ENCODE measurements around the gene ADARB1.

ADARB1 gene

GRCh38 chr21:45124596-45124995, 50.2 kb downstream of the ADARB1 start:
- H3K27me3 ChIP-seq (replicated peaks; ENCODE audit: control insufficient read depth, insufficient read depth, low read length) = peaks cover 1% of the 10 kb centered on the region
- no peak for TF ChIP-seq CTCF (IDR thresholded peaks at IDR 0.05; ENCODE audit: insufficient read depth, low read length, poor library complexity, severe bottlenecking)
- DNase-seq (ENCODE audit: extremely low read depth, insufficient read length) = no peak
- H3K36me3 ChIP-seq (ENCODE audit: control insufficient read depth, insufficient read depth, low read length) = no peaks in the 10 kb centered on the region
- no peak overlapping the region for H3K4me3 ChIP-seq (replicated peaks; ENCODE audit: low read depth, low read length)

DNA sequence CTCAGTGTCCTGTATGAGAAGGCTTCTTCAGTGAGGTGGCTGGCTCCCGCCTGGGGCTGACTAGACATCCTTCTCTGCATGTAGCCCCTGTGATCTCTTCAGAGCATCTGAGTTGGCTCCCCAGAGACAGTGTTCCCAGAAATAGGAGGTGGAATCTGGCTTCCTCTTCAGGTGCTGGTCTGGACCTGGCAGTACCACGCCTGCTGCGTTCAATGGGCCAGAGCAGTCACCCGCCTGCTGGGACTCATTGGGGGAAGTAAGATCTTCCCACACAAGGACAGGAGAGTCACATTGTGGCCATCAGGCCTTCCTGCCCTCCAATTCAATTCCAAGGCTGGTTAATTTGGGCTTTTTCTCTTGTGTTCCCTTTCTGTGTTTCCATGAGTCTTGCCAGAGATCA, 51.0 kb downstream of the ADARB1 start:
- no peak for DNase-seq (ENCODE audit: extremely low read depth, insufficient read length)
- peaks cover 1% of the 10 kb centered on the region for H3K27me3 ChIP-seq (replicated peaks; ENCODE audit: control insufficient read depth, insufficient read depth, low read length)
- no peaks in the 10 kb centered on the region for H3K36me3 ChIP-seq (ENCODE audit: control insufficient read depth, insufficient read depth, low read length)
- no peak for TF ChIP-seq CTCF (IDR thresholded peaks at IDR 0.05; ENCODE audit: insufficient read depth, low read length, poor library complexity, severe bottlenecking)
- no peak overlapping the region for H3K4me3 ChIP-seq (replicated peaks; ENCODE audit: low read depth, low read length)

GRCh38 chr21:45126204-45126626, 51.8 kb downstream of the ADARB1 start:
- peaks cover 1% of the 10 kb centered on the region for H3K27me3 ChIP-seq (replicated peaks; ENCODE audit: control insufficient read depth, insufficient read depth, low read length)
- no peak for TF ChIP-seq CTCF (IDR thresholded peaks at IDR 0.05; ENCODE audit: insufficient read depth, low read length, poor library complexity, severe bottlenecking)
- H3K36me3 ChIP-seq (ENCODE audit: control insufficient read depth, insufficient read depth, low read length) = no peaks in the 10 kb centered on the region

GRCh38 chr21:45126983-45127382, 52.6 kb downstream of the ADARB1 start:
- H3K36me3 ChIP-seq (ENCODE audit: control insufficient read depth, insufficient read depth, low read length) = no peaks in the 10 kb centered on the region
- no peak for TF ChIP-seq CTCF (IDR thresholded peaks at IDR 0.05; ENCODE audit: insufficient read depth, low read length, poor library complexity, severe bottlenecking)
- no peak overlapping the region for H3K4me3 ChIP-seq (replicated peaks; ENCODE audit: low read depth, low read length)
- no peak for DNase-seq (ENCODE audit: extremely low read depth, insufficient read length)
- peaks cover 1% of the 10 kb centered on the region for H3K27me3 ChIP-seq (replicated peaks; ENCODE audit: control insufficient read depth, insufficient read depth, low read length)

More at GRCh38 chr21:45126204-45126626, 51.8 kb downstream of the ADARB1 start:
- no peak overlapping the region for H3K4me3 ChIP-seq (replicated peaks; ENCODE audit: low read depth, low read length)
- DNase-seq (ENCODE audit: extremely low read depth, insufficient read length) = no peak

GRCh38 chr21:45127937-45128336, 53.6 kb downstream of the ADARB1 start:
- Histone ChIP-seq H3K4me3 (replicated peaks; ENCODE audit: low read depth, low read length) (no peak overlapping the region), H3K27me3 (replicated peaks; ENCODE audit: control insufficient read depth, insufficient read depth, low read length) (peaks cover 1% of the 10 kb centered on the region), H3K36me3 (ENCODE audit: control insufficient read depth, insufficient read depth, low read length) (no peaks in the 10 kb centered on the region)
- no peak for TF ChIP-seq CTCF (IDR thresholded peaks at IDR 0.05; ENCODE audit: insufficient read depth, low read length, poor library complexity, severe bottlenecking)
- no peak for DNase-seq (ENCODE audit: extremely low read depth, insufficient read length)

DNA sequence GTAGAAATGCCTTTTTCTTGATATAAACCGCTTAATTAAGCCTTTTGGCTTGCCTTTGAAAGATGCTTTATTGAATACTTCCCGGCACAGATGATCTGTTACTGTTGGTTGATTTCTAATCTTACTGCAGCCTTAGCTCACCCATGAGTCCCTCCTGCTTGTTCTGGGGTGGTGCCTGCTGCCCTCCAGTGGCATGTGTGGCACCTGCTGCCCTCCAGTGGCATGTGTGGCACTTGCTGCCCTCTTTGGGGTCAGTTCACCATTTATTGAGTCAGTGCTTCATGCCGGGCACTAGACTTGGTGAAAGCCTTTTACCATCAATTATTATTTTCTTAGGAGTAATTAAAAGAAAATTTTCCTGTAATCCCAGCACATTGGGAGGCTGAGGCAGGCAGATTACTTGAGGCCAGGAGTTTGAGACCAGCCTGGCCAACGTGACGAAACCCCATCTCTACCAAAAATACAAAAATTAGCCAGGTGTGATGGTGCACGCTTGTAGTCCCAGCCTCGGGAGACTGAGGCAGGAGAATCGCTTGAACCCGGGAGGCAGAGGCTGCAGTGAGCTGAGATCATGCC, 54.3 kb downstream of the ADARB1 start:
- Histone ChIP-seq H3K4me3 (replicated peaks; ENCODE audit: low read depth, low read length) (no peak overlapping the region), H3K27me3 (replicated peaks; ENCODE audit: control insufficient read depth, insufficient read depth, low read length) (peaks cover 1% of the 10 kb centered on the region), H3K36me3 (ENCODE audit: control insufficient read depth, insufficient read depth, low read length) (no peaks in the 10 kb centered on the region)
- peak; percentile 65 for DNase-seq (ENCODE audit: extremely low read depth, insufficient read length)
- TF ChIP-seq CTCF (IDR thresholded peaks at IDR 0.05; ENCODE audit: insufficient read depth, low read length, poor library complexity, severe bottlenecking) = peak; percentile 98
